ENCODE results near the gene RSPH1. TPM values are rescaled to one million over a fixed set of nuclear protein-coding genes. Genes with fewer than 3 reads are reported as not detected.

Gene RSPH1
- total and polyA plus RNA-seq, 2 of the 8 experiments (the other 6 are each of a cell fraction or from before 2014, with no cell fraction given): 0.24 TPM; not detected in 1

DNA sequence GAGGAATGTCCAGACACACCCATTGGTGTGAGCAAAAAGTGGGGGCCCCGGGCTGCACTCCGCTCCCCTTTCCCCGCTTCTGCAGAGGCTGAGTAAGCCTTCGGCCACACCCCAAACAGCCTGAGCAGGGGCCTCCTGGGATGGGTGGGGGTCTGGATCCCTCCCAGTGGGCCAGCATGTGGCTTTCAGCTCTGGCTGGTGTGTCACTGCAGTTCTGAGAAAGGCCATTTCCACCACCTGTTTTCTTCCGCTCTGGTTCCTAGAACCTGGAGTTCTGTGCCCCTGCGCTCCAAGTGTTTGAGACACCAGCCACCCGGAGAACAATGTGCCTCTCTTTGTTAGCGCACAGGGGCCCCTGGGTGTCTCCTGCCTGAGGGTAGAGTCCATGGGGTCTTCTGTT lies 48.5 kb upstream of the RSPH1 start:
- H3K79me2 ChIP-seq (ENCODE audit: control insufficient read depth in 1 of 2, insufficient read depth in 2 of 2, low read length in 2 of 2): no peaks in the 10 kb centered on the region
- DNase-seq (ENCODE audit: low read depth in 1 of 2, low spot score in 2 of 2) (no peak), FAIRE-seq (no peak)
- no peak overlapping the region for H3K4me2 ChIP-seq (ENCODE audit: insufficient read depth in 1 of 2, low read depth in 2 of 2, low read length in 2 of 2)
- H3K23me2 ChIP-seq (ENCODE audit: low read depth, low read length): no peaks in the 10 kb centered on the region
- no peak overlapping the region for H3K9ac ChIP-seq (replicated peaks in 1 of 4; ENCODE audit: extremely low read depth in 1 of 4, low read depth in 3 of 4, low read length in 3 of 4)
- H2BK12ac ChIP-seq (ENCODE audit: low read depth, low read length): no peak overlapping the region
- H4K8ac ChIP-seq (ENCODE audit: extremely low read depth, insufficient read depth, low read length): no peak overlapping the region
- H2BK15ac ChIP-seq (ENCODE audit: low read length): no peak overlapping the region
- H3K4me1 ChIP-seq (replicated peaks in 1 of 4; ENCODE audit: control insufficient read depth in 3 of 4, insufficient read depth in 4 of 4, low read length in 3 of 4): no peaks in the 10 kb centered on the region; a peak in 2 of 7 replicates
- TF ChIP-seq, protein P1, sequence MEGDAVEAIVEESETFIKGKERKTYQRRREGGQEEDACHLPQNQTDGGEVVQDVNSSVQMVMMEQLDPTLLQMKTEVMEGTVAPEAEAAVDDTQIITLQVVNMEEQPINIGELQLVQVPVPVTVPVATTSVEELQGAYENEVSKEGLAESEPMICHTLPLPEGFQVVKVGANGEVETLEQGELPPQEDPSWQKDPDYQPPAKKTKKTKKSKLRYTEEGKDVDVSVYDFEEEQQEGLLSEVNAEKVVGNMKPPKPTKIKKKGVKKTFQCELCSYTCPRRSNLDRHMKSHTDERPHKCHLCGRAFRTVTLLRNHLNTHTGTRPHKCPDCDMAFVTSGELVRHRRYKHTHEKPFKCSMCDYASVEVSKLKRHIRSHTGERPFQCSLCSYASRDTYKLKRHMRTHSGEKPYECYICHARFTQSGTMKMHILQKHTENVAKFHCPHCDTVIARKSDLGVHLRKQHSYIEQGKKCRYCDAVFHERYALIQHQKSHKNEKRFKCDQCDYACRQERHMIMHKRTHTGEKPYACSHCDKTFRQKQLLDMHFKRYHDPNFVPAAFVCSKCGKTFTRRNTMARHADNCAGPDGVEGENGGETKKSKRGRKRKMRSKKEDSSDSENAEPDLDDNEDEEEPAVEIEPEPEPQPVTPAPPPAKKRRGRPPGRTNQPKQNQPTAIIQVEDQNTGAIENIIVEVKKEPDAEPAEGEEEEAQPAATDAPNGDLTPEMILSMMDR (IDR thresholded peaks at IDR 0.05; ENCODE audit: control extremely low read depth in 1 of 3, insufficient read depth in 1 of 3, low read depth in 1 of 3, low read length in 3 of 3): no peak
- TF ChIP-seq CREB1 (IDR thresholded peaks at IDR 0.05): no peak
- POLR2A ChIA-PET (ENCODE audit: partially characterized antibody): interaction anchor here (1.0 kb wide), 1 partner anchor 9 kb away, joined by 4 read pairs; no protein-coding TSS in a partner anchor
- CTCF ChIA-PET (ENCODE audit: partially characterized antibody): interaction anchor here (0.8 to 1.3 kb wide), 3 partner anchors 21 to 253 kb away, joined by 3 read pairs; no protein-coding TSS in a partner anchor
- H3K4ac ChIP-seq (replicated peaks; ENCODE audit: insufficient read length, low read depth, low read length): no peak overlapping the region
- H3K14ac ChIP-seq (ENCODE audit: insufficient read length): no peak overlapping the region
- no peak overlapping the region for H2AK5ac ChIP-seq (ENCODE audit: low read depth, low read length)
- no peaks in the 10 kb centered on the region for H3K79me1 ChIP-seq (ENCODE audit: low read depth, low read length)
- no peak overlapping the region for H4K91ac ChIP-seq (replicated peaks; ENCODE audit: insufficient read length, low read length)
- H3K18ac ChIP-seq (ENCODE audit: extremely low read depth, low read length): no peak overlapping the region
- no peak overlapping the region for H2BK120ac ChIP-seq (replicated peaks; ENCODE audit: low read depth, low read length)
- WGBS, 2 experiments (ENCODE audit: extremely low coverage in 1 of 2, insufficient coverage in 1 of 2, insufficient read length in 1 of 2, insufficient replicate concordance in 2 of 2, low coverage in 1 of 2, low lambda C conversion rate in 2 of 2, missing lambda C conversion rate in 1 of 2): 96% methylated on average over 8 of the region's 8 CpGs; no CpG with 5 or more reads in 1 of the 2 experiments
- H2BK20ac ChIP-seq (ENCODE audit: low read length): no peak overlapping the region
- no peak overlapping the region for H4K5ac ChIP-seq (ENCODE audit: insufficient read length, low read depth, low read length)
- no peaks in the 10 kb centered on the region for H4K20me1 ChIP-seq (replicated peaks in 1 of 2; ENCODE audit: control insufficient read depth in 1 of 2, insufficient read depth in 2 of 2, low read length in 2 of 2)
- peaks cover 2 to 14% (median 3%) of the 10 kb centered on the region in 4 experiments; a peak in 7 of 8 replicates for H3K36me3 ChIP-seq (ENCODE audit: control insufficient read depth in 2 of 4, insufficient read depth in 4 of 4, low read length in 3 of 4)
- no peak overlapping the region for H3K27ac ChIP-seq (ENCODE audit: low read depth, low read length)
- H3K4me3 ChIP-seq (ENCODE audit: extremely low read depth in 1 of 4, insufficient read depth in 2 of 4, low read depth in 3 of 4, low read length in 4 of 4): no peak overlapping the region
- no peak overlapping the region for H3K23ac ChIP-seq (ENCODE audit: insufficient read length)
- H2AFZ ChIP-seq (ENCODE audit: low read length): no peak overlapping the region
- H3K56ac ChIP-seq (replicated peaks; ENCODE audit: insufficient read length, low read depth, low read length): no peak overlapping the region
- H2BK5ac ChIP-seq (ENCODE audit: low read depth, low read length): no peak overlapping the region
- H3K27me3 ChIP-seq (replicated peaks in 1 of 4; ENCODE audit: control insufficient read depth in 3 of 4, extremely low read depth in 1 of 4, insufficient read depth in 3 of 4, low read length in 3 of 4): no peaks in the 10 kb centered on the region
- H3K9me3 ChIP-seq (ENCODE audit: insufficient read depth in 2 of 2, low read depth in 1 of 2, low read length in 1 of 2): no peaks in the 10 kb centered on the region

Measured in H1 (cell line).